B cell (primary cell): ENCODE results near the gene IGF2BP1. TPM values are rescaled to one million over a fixed set of nuclear protein-coding genes. Genes with fewer than 3 reads are reported as not detected.

Experiments used
- ATAC-seq: fragments of 200-7000 bp; cut with Tn5 transposase; one replicate; pipeline ENCODE4 v1.10.0; 2021; ENCODE audit warnings: low read depth, mild to moderate bottlenecking, moderate number of reproducible peaks, moderate library complexity
- CTCF ChIA-PET: fragments of 350-600 bp; sonication (Branson Sonifier 250); formaldehyde crosslinking; loops from one replicate; lab custom pipeline; 2021; ENCODE audit warnings: antibody characterized with exemption, inconsistent platforms; lab: Charles Lee
- POLR2A ChIA-PET: fragments of 350-600 bp; sonication (Branson Sonifier 250); formaldehyde crosslinking; loops from one replicate; lab custom pipeline; 2021; ENCODE audit warnings: antibody characterized with exemption; lab: Charles Lee
- DNase-seq: peaks from one replicate; pipeline ENCODE4 v3.0.0; 2013
- H2AFZ ChIP-seq: 2 replicates; pipeline ENCODE4 v1.6.1; 2012; ENCODE audit warnings: mild to moderate bottlenecking, low read depth, low read length; ENCODE audit not compliant: insufficient read depth, poor library complexity, severe bottlenecking
- H3K27ac ChIP-seq, 2 donors: 1 replicate in 1 of 2; 2 replicates in 1 of 2; pipeline ENCODE4 v1.5.1; 2012 to 2013; ENCODE audit warnings: low read length in 2 of 2, mild to moderate bottlenecking in 2 of 2, moderate library complexity in 1 of 2
- H3K27me3 ChIP-seq, 4 experiments: fragments of 200-600 bp in 1 of 4; sonication (generic) in 1 of 4; replicated peaks in 1 of 4; 1 replicate in 2 of 4; 2 replicates in 2 of 4; pipeline versions ENCODE4 v1.6.1 to v1.7.0; 2013 to 2016; ENCODE audit warnings: low read length in 3 of 4, mild to moderate bottlenecking in 2 of 4, mixed read lengths in 1 of 4, moderate library complexity in 1 of 4; ENCODE audit not compliant: insufficient read depth in 4 of 4, control insufficient read depth in 3 of 4; ENCODE audit errors: control extremely low read depth in 1 of 4
- H3K36me3 ChIP-seq, 2 experiments: replicated peaks in 1 of 2; 1 replicate in 1 of 2; 2 replicates in 1 of 2; pipeline versions ENCODE4 v1.6.1 to v1.7.1; 2013; ENCODE audit warnings: low read length in 1 of 2; ENCODE audit not compliant: insufficient read depth in 2 of 2, control insufficient read depth in 1 of 2; ENCODE audit errors: control extremely low read depth in 1 of 2, extremely low read depth in 1 of 2
- H3K4me1 ChIP-seq, 2 donors: fragments of 200-600 bp in 1 of 2; sonication (generic) in 1 of 2; 1 replicate in 1 of 2; 2 replicates in 1 of 2; pipeline versions ENCODE4 v1.5.1 to v1.6.1; 2013 to 2017; ENCODE audit warnings: low read length in 2 of 2; ENCODE audit not compliant: control insufficient read depth in 2 of 2, insufficient read depth in 2 of 2
- H3K4me2 ChIP-seq: replicated peaks from 2 replicates; pipeline ENCODE3; 2012; ENCODE audit warnings: mild to moderate bottlenecking, low read depth, low read length; ENCODE audit not compliant: poor library complexity, severe bottlenecking
- H3K4me3 ChIP-seq, 5 experiments: fragments of 200-600 bp in 1 of 5; sonication (generic) in 1 of 5; 1 replicate in 3 of 5; 2 replicates in 2 of 5; pipeline versions ENCODE4 v1.5.1 to v1.7.0; 2011 to 2016; ENCODE audit warnings: low read length in 4 of 5, mild to moderate bottlenecking in 4 of 5, low read depth in 2 of 5, control low read depth in 1 of 5, moderate library complexity in 1 of 5; ENCODE audit not compliant: insufficient read depth in 1 of 5; ENCODE audit errors: control extremely low read depth in 1 of 5, extremely low read depth in 1 of 5
- H3K79me2 ChIP-seq: fragments of 200-600 bp; sonication (generic); one replicate; pipeline ENCODE4 v1.6.0; 2016; ENCODE audit warnings: low read length; ENCODE audit not compliant: control insufficient read depth, insufficient read depth
- H3K9ac ChIP-seq: fragments of 200-600 bp; sonication (generic); 2 replicates; pipeline ENCODE4 v1.6.1; 2017; ENCODE audit warnings: mild to moderate bottlenecking, low read length, moderate library complexity
- H3K9me3 ChIP-seq, 3 donors: one replicate each; pipeline versions ENCODE4 v1.6.1 to v1.7.1; 2013; ENCODE audit warnings: low read length in 2 of 3; ENCODE audit not compliant: control insufficient read depth in 2 of 3, insufficient read depth in 1 of 3; ENCODE audit errors: control extremely low read depth in 1 of 3
- H4K20me1 ChIP-seq: 2 replicates; pipeline ENCODE4 v1.6.0; 2012; ENCODE audit warnings: mild to moderate bottlenecking, low read length; ENCODE audit not compliant: insufficient read depth, control insufficient read depth, poor library complexity, severe bottlenecking
- H3K27ac Mint-ChIP-seq: one replicate; pipeline ENCODE4 v1.8.0; 2021; ENCODE audit warnings: mixed read lengths
- H3K27me3 Mint-ChIP-seq: one replicate; pipeline ENCODE4 v1.8.0; 2021; ENCODE audit warnings: mixed read lengths
- H3K4me1 Mint-ChIP-seq: one replicate; pipeline ENCODE4 v1.8.0; 2021; ENCODE audit warnings: mixed read lengths
- H3K4me3 Mint-ChIP-seq: one replicate; pipeline ENCODE4 v1.8.0; 2021; ENCODE audit warnings: mixed read lengths
- H3K9me3 Mint-ChIP-seq: one replicate; pipeline ENCODE4 v1.8.0; 2022; ENCODE audit warnings: mixed read lengths; ENCODE audit not compliant: insufficient read depth
- EZH2 ChIP-seq: IDR thresholded peaks from 2 replicates; pipeline ENCODE4 v1.6.1; 2012; ENCODE audit warnings: borderline replicate concordance, low read depth, mild to moderate bottlenecking, moderate library complexity, low read length; ENCODE audit not compliant: insufficient read depth, poor library complexity, severe bottlenecking
- WGBS: methylation state at CpG from one replicate; pipeline ENCODE4 v1.1.5; 2013; ENCODE audit warnings: missing lambda C conversion rate; ENCODE audit not compliant: insufficient coverage; 5-methylcytosine and 5-hydroxymethylcytosine counted together
- intact Hi-C: fragments of 100-400 bp; cut with micrococcal nuclease; formaldehyde crosslinking; loops from one replicate; pipeline ENCODE4 v1.10.0; 2022
- polyA plus RNA-seq: library from polyadenylated mRNA; depleted of rRNA; stranded (reverse); fragments of >200 nt; gene quantifications from 2 replicates; pipeline ENCODE4 v1.2.3, GENCODE V29; 2012
- total RNA-seq, 2 donors: library from RNA; stranded (reverse); fragments of 120-200 nt in 1 of 2; gene quantifications; 1 replicate in 1 of 2; 2 replicates in 1 of 2; pipeline versions ENCODE4 v1.2.3 to v1.2.4, GENCODE V29; 2013 to 2022
- TF ChIP-seq, protein P1 (sequence below): fragments of 200-600 bp; IDR thresholded peaks from one replicate; pipeline ENCODE4 v1.8.0; 2022; ENCODE audit warnings: antibody characterized with exemption, mild to moderate bottlenecking

IGF2BP1 gene
- total and polyA plus RNA-seq, 2 donors (not counting 1 experiment from before 2014, with no cell fraction given) = not detected

DNA sequence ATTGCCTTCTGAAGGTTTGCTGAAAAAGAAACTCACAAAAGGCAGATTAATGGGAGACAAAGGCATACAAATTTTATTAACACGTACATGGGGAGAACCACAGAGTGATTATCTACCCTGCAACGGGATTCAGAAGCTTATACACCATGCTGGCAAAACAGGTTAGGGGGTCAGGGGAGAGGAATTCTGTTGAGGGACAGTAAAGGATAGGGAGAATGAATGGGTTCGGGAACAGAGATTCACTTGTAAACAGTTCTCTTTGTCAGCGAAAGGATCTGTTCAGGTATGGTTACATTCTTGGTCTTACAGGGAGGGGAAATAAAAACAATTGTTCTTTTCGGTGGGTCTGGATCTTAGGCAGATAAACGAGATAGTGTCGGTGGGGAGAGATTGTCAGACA is 81.1 kb downstream of the IGF2BP1 start:
- DNase-seq = no peak
- no peak for ATAC-seq
- no peak overlapping the region for H3K4me2 ChIP-seq
- H3K4me1 ChIP-seq = no peaks in the 10 kb centered on the region
- peaks cover 55% of the 10 kb centered on the region for H3K27me3 Mint-ChIP-seq
- no peak overlapping the region for H3K4me3 ChIP-seq
- no peak overlapping the region for H2AFZ ChIP-seq
- peaks cover 0 to 3% (median 0%) of the 10 kb centered on the region in 3 donors for H3K9me3 ChIP-seq
- no peaks in the 10 kb centered on the region for H3K36me3 ChIP-seq
- no peak overlapping the region for H3K27ac ChIP-seq
- CTCF ChIA-PET = no interaction called here
- H3K27me3 ChIP-seq = peaks cover 0 to 25% (median 2%) of the 10 kb centered on the region in 4 experiments
- intact Hi-C loops = no loop called here
- H3K79me2 ChIP-seq = no peaks in the 10 kb centered on the region
- no peak for TF ChIP-seq EZH2
- TF ChIP-seq, protein P1, sequence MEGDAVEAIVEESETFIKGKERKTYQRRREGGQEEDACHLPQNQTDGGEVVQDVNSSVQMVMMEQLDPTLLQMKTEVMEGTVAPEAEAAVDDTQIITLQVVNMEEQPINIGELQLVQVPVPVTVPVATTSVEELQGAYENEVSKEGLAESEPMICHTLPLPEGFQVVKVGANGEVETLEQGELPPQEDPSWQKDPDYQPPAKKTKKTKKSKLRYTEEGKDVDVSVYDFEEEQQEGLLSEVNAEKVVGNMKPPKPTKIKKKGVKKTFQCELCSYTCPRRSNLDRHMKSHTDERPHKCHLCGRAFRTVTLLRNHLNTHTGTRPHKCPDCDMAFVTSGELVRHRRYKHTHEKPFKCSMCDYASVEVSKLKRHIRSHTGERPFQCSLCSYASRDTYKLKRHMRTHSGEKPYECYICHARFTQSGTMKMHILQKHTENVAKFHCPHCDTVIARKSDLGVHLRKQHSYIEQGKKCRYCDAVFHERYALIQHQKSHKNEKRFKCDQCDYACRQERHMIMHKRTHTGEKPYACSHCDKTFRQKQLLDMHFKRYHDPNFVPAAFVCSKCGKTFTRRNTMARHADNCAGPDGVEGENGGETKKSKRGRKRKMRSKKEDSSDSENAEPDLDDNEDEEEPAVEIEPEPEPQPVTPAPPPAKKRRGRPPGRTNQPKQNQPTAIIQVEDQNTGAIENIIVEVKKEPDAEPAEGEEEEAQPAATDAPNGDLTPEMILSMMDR = no peak
- no peaks in the 10 kb centered on the region for H3K9me3 Mint-ChIP-seq
- 85% methylated on average over 7 of the region's 7 CpGs for WGBS
- H3K27ac Mint-ChIP-seq = no peak overlapping the region
- no peaks in the 10 kb centered on the region for H4K20me1 ChIP-seq
- H3K4me1 Mint-ChIP-seq = no peaks in the 10 kb centered on the region
- POLR2A ChIA-PET = no interaction called here
- no peak overlapping the region for H3K4me3 Mint-ChIP-seq
- H3K9ac ChIP-seq = no peak overlapping the region

DNA sequence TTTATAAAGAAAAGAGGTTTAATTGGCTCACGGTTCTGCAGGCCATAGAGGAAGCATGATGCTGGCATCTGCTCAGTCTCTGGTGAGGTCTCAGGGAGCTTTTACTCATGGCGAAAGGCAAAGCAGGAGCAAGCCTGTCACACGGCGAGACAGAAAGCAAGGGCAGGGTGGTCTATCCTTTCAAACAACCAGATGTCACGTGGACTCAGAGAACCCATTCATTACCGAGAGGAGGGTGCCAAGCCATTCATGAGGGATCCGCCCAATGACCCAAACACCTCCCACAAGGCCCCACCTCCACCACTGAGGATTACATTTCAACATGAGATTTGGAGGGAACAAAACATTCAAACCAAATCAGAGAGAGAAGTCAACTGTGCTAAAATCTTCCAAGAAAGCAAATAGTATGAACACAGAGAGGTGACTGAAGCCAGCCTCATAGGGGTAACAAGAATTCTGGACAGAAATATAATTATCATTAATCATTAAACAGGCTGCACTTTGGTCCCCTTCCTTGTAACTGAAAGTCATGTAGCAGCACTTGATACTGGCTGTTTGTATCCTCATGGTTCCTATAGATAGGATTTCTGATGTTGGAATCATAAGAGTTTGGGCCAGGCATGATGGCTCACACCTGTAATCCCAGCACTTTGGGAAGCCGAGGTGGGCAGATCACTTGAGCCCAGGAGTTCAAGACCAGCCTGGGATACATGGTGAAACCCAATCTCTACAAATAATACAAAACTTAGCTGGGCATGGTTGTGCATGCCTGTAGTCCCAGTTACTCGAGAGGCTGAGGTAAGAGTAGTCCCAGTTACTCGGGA is 82.9 kb downstream of the IGF2BP1 start:
- Histone ChIP-seq H3K79me2 (no peaks in the 10 kb centered on the region), H4K20me1 (no peaks in the 10 kb centered on the region), H3K4me2 (no peak overlapping the region), H3K27ac (no peak overlapping the region), H2AFZ (no peak overlapping the region), H3K4me1 (no peaks in the 10 kb centered on the region), H3K36me3 (no peaks in the 10 kb centered on the region), H3K9ac (no peak overlapping the region), H3K4me3 (no peak overlapping the region), H3K27me3 (peaks cover 0 to 17% (median 2%) of the 10 kb centered on the region in 4 experiments), H3K9me3 (peaks cover 0 to 3% (median 0%) of the 10 kb centered on the region in 3 donors)
- intact Hi-C loops = no loop called here
- Mint-ChIP-seq H3K27me3 (peaks cover 47% of the 10 kb centered on the region), H3K27ac (no peak overlapping the region), H3K4me1 (no peaks in the 10 kb centered on the region), H3K4me3 (no peak overlapping the region), H3K9me3 (no peaks in the 10 kb centered on the region)
- ChIA-PET POLR2A (no interaction called here), CTCF (no interaction called here)
- TF ChIP-seq, protein P1 = no peak
- no peak for TF ChIP-seq EZH2
- ATAC-seq = no peak
- WGBS = 90% methylated on average over 8 of the region's 10 CpGs
- DNase-seq = no peak
